Hematopoietic multipotent progenitor cell treated with erythropoietin and hydrocortisone succinate and interleukin-3 and kit ligand, for 8 days (in vitro differentiated cells): ENCODE measurements around the gene IBSP.
A peak's percentile ranks its signal among the peaks of the same experiment; 100 is the strongest.

Source experiments
- DNase-seq: peaks from one replicate; pipeline ENCODE4 v3.0.0-alpha.2; 2015

The IBSP gene, protein sequence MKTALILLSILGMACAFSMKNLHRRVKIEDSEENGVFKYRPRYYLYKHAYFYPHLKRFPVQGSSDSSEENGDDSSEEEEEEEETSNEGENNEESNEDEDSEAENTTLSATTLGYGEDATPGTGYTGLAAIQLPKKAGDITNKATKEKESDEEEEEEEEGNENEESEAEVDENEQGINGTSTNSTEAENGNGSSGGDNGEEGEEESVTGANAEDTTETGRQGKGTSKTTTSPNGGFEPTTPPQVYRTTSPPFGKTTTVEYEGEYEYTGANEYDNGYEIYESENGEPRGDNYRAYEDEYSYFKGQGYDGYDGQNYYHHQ

DNA sequence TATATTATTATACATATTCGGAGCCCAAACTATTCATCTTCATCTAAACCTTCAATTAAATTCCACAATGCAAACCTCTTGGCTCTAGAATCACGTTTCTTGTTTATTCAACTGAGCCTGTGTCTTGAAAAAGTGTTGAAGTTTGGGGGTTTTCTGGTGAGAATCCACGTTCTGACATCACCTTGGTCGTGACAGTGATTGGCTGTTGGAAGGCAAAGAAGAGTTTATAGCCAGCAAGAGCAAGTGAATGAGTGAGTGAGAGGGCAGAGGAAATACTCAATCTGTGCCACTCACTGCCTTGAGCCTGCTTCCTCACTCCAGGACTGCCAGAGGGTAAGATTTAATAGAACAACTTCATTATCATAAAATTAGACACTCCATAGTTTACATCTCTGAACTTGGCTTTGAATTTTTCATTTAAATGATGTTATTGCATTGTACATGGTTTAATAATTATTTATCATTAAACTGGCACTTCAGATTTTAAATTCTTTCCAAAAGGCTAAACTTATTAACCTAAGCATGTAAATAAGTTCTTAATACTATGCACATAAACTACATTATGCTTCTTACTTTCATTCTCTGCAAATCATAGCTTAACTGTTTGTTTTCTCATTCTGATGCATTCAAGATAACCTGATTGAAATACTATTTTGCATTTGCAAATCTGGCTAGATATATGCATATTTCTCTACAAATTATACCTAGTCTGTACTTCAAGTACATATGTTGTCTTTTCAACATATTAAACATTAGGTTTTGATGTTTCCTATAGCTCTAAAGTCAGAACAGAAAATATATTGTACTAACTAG is at the start of gene IBSP:
IBSP (plus strand) TSS at position 254 of the 813 bp plus-strand sequence. CDS start 2,808 bp downstream, outside the sequence.
- no peak for DNase-seq

- no peak for DNase-seq
Measured at GRCh38 chr4:87749883-87750282, 49.5 kb upstream of the IBSP start.

DNA sequence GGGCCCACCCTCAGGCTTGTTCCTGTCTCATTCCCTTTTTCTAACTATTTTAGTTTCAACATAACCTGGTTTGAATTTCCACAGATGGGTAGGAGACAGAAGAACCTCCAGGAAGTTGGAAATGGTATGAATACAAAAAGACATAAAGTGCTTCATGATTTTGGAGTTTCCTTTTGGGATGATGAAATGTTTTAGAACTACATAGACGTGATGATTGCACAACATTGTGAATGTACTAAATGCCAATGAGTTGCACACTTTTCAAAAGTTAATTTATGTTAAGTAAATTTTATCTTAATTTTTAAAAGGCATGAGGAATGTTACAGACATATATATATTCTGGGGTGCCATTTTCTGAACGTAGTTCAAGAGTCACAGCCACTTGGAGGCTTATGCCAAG is 41.1 kb upstream of the IBSP start:
- DNase-seq, result no peak

DNA sequence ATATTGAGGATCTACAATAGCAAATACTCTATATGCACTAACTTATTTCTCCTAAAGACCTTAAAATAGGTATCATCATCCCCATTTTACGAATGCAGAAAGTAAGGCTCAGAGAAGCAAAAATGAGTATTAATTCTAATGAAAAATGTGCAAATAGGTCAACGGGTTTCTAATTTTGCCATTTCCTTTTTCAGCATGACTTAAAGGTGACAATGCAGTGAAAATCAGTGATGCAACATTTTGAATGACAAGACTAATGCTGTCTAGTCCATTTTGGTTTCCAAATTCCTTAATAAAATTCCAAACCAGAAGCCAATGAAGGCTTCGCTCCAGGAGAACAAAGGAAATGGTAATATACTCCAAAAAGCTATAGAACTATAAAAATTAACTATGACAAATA is 37.0 kb upstream of the IBSP start:
- no peak for DNase-seq

DNA sequence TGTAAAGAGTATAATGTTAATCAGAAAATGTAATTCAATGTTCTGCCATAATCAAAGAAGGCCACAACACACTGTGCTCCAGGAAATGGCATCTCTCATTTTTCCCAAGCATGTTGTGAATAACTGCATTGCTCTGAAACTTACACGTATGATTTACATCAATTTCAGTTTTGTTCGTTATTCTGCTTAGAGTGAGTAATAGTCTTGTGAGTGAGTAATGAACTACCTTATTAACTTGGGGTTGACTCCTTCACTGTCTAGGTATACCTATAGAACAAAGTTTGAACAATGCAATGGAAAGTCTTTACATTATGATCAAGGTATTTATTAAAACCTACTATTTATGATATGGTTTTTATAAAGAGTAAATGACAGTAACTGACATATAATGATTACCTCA is 17.8 kb upstream of the IBSP start:
- no peak for DNase-seq

GRCh38 chr4:87783781-87784180 is 15.6 kb upstream of the IBSP start:
- no peak for DNase-seq

DNA sequence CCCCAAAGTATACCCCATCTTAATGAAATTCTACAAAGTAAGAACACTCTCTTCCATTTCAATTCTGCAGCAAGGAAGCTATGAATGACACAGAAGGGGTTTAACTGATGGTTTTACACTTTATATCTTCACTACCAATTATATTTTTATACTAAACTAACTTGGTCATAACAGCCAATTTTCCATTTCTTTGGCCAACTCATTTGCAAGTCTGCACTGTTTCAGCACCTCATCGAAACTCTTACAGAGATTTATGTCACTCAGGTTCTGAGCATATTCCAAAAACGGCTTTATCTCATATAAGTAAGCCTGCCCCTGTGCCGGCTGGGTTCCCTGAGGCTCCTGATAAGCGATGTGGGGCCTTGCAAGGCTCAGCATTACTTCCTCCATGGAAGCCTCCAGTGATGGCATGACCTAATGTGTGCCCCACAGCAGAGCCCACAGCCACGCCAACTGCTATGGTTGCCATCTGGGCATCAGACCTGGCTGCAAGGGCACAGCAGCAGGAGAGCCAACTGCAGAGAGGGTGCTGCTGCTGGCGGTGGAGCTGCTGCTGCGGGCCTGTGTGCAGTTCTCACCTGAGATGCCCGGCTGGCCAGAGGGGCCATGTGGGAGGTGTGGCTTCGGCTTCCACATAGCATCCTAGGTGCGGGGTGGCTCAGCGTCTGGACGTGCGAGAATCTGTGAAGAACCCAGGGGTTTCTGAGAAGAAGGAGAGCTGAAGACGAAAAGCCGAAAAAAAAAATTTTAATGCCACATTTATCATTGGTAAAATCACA is 13.4 kb upstream of the IBSP start:
- DNase-seq, result peak; percentile 38

DNA sequence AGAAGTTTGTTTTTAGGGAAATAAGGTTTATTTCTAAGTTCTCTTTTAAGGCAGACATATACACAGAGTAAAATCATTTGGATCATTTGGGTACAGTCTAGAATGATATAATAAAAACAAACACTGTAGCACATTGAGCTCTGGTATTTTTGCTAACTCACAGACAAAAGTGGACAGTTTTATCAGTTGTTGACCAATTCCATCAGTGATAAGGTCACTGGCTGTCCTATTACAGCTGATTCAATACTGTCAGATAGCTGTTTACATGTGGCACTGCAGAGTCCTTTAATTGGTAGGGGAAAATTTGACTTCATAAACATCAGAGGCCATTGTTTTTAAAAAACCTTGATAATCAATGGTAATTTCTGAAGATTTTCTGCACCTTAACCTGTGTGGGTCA is 3.5 kb downstream of the IBSP start:
- no peak for DNase-seq

DNA sequence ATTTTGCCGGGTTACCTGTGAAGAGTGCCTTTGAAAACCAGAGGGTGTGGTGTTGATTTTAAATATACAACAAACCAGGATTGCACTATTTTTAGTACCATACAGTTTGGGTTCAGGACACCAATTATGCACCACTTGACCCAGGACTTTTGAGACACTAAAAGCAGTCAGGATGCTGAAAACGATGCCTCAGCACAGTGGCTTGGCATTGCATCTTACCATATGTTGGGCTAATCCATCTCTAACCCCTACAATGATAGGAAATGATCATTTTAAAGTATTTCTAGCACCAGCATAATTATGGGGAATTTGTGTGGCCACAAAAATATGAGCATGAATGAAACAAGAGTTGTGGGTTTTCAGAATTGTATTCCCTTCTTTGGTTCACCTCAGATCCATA is 4.1 kb downstream of the IBSP start:
- DNase-seq, result no peak

DNA sequence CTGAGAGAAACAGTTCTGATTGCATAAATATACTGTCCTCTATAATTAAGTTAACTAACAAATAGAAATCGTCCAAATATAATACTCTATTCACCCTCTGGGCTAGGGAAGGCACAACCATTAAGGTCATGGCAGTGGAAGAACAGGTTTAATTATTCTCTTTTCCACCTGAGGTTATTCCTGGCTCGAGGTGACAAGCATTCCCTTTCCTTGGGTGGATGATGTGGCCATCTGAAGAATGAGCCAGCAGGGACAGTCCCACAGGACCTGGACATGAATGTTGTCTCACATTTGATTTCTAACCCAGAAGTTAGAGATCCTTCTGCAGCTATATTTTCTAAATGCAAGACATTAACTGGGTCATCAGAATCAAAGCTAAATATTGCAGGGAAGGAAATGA is 5.5 kb downstream of the IBSP start:
- DNase-seq, result no peak

DNA sequence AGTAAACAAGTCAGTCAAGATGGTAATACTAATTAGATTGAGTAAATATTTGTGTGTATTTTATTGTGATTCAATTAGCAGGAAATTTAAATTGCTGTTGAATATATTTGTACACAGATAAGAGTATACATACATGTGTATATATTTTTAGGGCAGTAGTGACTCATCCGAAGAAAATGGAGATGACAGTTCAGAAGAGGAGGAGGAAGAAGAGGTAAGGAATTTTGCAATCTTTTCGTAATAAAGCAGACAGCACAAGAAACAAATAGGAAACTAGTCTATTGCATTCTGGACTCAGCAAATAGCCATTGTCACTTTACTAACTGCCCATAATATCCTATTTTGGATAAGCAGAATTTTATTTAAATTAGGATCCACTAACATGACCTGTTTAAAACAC is 6.6 kb downstream of the IBSP start:
- DNase-seq, result no peak

DNA sequence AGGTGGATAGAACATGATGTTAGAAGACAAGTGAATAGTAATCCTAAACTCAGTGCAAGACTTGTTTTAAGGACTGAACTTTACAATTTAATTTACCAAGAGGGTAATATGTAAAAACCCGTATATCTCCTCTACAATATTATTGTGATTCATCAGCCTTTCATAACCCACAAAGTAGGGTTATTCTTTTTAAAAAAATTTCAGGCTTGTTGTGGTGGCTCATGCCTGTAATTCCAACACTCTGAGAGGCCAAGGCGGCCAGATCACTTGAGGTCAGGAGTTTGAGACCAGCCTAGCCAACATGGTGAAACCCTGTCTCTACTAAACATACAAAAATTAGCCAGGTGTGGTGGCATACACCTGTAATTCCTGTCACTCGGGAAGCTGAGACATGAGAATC is 7.2 kb downstream of the IBSP start:
- DNase-seq, result no peak

DNA sequence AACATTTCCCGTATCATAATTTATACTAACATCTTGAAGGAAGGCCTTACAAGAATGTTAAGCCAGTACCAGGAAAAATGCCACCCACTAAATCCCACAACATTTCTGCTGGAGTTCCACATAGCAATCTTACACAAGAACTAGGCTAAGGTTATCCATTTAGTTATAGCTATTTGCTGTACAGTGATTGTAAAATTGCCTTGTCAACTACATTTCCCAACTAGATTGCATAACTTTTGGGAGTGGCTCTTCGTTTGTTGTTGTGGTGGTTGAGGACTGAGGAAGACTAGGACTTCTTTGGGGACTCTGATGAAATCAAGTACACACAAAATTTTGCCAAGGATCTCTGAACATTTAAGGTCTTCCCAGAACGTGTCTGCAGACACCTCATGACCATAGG is 8.0 kb downstream of the IBSP start:
- no peak for DNase-seq

- DNase-seq, result no peak
Measured at GRCh38 chr4:87811977-87812376, 12.6 kb downstream of the IBSP start.

GRCh38 chr4:87819281-87819919 is 20.0 kb downstream of the IBSP start:
- DNase-seq, result no peak

DNA sequence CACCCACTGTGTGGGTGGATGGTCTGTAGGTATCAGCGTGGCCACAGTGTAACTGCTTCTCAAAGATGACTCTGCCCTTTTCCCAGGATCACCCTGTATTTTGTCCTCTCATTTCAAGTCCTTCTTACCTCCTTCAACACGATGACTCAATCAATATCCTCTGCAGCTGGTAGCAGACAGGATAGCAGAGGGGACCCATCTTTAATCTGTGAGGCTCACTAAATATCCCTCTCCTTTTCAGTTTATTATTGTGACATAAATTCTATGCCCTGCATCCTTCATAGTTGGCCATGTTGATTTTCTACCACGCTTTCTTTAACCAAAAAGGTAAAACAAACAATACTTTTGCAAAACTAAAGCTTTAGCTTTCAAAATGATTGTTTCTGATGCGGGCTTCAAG is 23.8 kb downstream of the IBSP start:
- DNase-seq, result no peak

- DNase-seq, result no peak
Measured at GRCh38 chr4:87823724-87824123, 24.4 kb downstream of the IBSP start.

- no peak for DNase-seq
Measured at GRCh38 chr4:87824352-87824751, 25.0 kb downstream of the IBSP start.

GRCh38 chr4:87832669-87833068 is 33.3 kb downstream of the IBSP start, which contains the start of gene MEPE:
MEPE (plus strand) TSS chr4:87832969; CDS start chr4:87834715, 1,746 bp downstream.
- DNase-seq, result no peak

DNA sequence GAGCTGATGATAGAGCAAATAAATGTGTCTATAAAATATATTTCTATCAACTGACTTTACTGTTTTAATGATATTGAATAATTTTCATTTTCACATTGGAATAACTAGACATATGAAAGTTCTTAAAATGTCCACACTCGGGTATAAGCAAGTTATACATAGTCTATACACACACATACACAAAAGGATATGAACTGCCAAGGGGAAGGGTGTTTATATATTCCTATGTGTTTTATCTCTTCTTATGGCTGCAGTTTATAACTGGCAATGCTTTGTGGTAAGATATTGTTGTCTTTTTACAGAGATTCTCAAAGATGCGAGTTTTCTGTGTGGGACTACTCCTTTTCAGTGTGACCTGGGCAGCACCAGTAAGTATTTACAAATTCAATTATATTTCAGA is 35.0 kb downstream of the IBSP start:
- no peak for DNase-seq

- DNase-seq, result no peak
Measured at GRCh38 chr4:87835197-87835596, 35.8 kb downstream of the IBSP start.

DNA sequence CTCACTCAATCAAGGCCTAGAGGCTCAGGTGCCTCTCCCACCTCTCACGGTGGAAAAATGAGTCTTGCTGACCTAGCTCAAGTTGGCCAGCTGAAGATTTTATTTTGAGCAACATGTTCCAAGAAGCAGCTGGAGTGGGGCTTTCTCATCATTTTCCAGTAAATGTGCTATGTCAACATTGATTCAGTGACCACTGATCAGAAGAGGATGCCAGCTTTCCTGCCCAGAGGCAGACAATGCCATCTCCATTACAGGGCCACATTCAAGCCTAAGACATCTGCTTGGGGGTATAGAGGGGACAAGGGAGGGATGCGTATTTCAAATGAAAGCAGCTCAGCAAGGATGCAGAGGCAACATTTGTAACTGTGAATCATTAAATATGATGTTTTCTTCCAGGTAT is 36.4 kb downstream of the IBSP start:
- DNase-seq, result no peak

DNA sequence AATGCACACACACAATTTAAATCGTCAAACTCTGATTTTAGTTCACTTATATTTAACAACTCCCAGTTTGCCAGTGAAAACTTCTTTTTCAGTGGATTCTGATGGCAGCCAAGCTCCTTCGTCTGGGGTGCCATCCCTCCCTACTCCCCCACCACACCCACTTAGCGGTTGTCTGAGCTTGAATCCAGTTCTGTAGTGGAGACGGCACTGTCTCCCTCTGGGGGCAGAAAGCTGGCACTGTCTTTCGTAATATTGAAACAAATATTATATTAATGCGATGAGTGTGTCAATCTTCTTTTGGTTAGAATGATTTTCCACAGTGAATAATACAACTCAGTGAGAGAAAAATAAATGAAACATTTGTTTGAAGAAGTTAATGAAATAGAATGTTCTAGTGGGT is 38.9 kb downstream of the IBSP start:
- DNase-seq, result peak; percentile 10
